GM18517 (cell line): ENCODE measurements around the gene CCDC30.

ENCODE experiments used
- ATAC-seq: cut with Tn5 transposase; IDR thresholded peaks from one replicate; pipeline ENCODE4 v1.9.1; 2021; ENCODE audit warnings: mild to moderate bottlenecking, moderate library complexity; ENCODE audit not compliant: unreplicated experiment

Gene CCDC30

GRCh38 chr1:42462828-42463763 is at the start of gene CCDC30:
TSS of gene CCDC30 (plus strand) at chr1:42463286. CDS start at chr1:42480552, 17,266 bp downstream.
- peak; percentile 96 for ATAC-seq

- no peak for ATAC-seq
Observed at GRCh38 chr1:42414551-42415496, 48.3 kb upstream of the CCDC30 start.

- no peak for ATAC-seq
Observed at GRCh38 chr1:42417166-42417565, 45.9 kb upstream of the CCDC30 start.

- no peak for ATAC-seq
Observed at GRCh38 chr1:42418516-42418915, 44.6 kb upstream of the CCDC30 start.

- ATAC-seq = no peak
Observed at GRCh38 chr1:42419126-42419821, 43.8 kb upstream of the CCDC30 start.

- no peak for ATAC-seq
Observed at GRCh38 chr1:42420121-42420520, 43.0 kb upstream of the CCDC30 start.

- no peak for ATAC-seq
Observed at GRCh38 chr1:42420911-42421585, 42.0 kb upstream of the CCDC30 start.

GRCh38 chr1:42422737-42423136 is 40.3 kb upstream of the CCDC30 start:
- no peak for ATAC-seq

- ATAC-seq = no peak
Observed at GRCh38 chr1:42423681-42424080, 39.4 kb upstream of the CCDC30 start.

- no peak for ATAC-seq
Observed at GRCh38 chr1:42424201-42424600, 38.9 kb upstream of the CCDC30 start.

GRCh38 chr1:42427240-42427639 is 35.8 kb upstream of the CCDC30 start:
- ATAC-seq = no peak

- ATAC-seq = no peak
Observed at GRCh38 chr1:42429603-42430002, 33.5 kb upstream of the CCDC30 start.

- no peak for ATAC-seq
Observed at GRCh38 chr1:42430286-42431135, 32.6 kb upstream of the CCDC30 start.

- ATAC-seq = no peak
Observed at GRCh38 chr1:42431514-42431913, 31.6 kb upstream of the CCDC30 start.

GRCh38 chr1:42432714-42433113 is 30.4 kb upstream of the CCDC30 start:
- ATAC-seq = no peak

- ATAC-seq = no peak
Observed at GRCh38 chr1:42433369-42433768, 29.7 kb upstream of the CCDC30 start.

GRCh38 chr1:42434340-42434739 is 28.7 kb upstream of the CCDC30 start:
- ATAC-seq = no peak

- no peak for ATAC-seq
Observed at GRCh38 chr1:42439940-42440339, 23.1 kb upstream of the CCDC30 start.

GRCh38 chr1:42442662-42443061 is 20.4 kb upstream of the CCDC30 start:
- no peak for ATAC-seq
